Stimulated activated CD4-positive, alpha-beta T cell treated with anti-CD3 and anti-CD28 coated beads, Interleukin-1b, Interleukin-23, amount 100 ng/mL, for 1 hour (primary cell): ENCODE results near the gene RAB1B.
"Not testable (repeated sequence)": the region's sequence is repeated elsewhere in the genome, so short reads cannot be mapped to it uniquely, and the experiment has no call there.

Source experiments
- DNase-seq, 2 donors: peaks; one replicate each; pipeline ENCODE4 v3.0.0-alpha.2; 2020; ENCODE audit warnings: low read depth in 2 of 2

RAB1B gene

DNA sequence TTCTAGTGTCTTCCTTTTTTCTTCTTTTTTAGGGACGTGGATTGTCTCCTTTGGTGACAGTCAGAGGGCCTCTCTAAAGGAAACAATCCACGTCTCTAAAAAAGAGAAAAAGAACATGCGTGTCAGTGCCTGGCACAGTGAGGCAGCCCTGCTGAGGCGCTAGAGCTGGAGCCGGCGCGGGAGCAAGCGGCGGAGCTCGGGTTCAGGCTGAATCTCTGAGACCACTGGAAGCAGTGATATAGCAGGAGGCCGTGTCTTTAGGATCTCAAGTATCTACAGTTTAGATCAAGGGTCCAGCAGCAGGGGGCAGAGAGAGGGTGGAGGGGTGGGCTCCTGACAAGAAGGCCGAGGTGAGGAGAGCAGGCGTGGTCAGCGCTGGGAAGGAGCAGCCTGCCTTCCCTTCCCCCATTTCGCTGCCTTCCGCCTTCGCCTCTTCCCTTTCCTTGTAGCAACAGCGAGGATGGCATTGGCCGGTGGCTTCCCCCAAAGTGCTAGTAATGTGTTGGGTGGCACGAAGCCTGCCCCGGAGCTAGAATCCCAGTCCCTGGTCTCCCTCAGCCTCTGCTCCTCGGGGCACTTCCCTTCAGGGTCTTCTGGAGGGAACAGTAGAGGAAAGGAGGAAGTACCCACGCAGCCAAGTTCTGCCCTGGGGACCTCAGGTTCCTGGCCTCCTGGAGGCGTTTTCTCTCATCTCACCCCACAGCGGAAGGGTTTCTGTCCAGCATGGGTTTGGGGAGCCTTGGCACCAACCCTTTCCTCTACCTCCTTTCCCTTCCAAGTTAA lies 28.2 kb upstream of the RAB1B start:
- no peak for DNase-seq

DNA sequence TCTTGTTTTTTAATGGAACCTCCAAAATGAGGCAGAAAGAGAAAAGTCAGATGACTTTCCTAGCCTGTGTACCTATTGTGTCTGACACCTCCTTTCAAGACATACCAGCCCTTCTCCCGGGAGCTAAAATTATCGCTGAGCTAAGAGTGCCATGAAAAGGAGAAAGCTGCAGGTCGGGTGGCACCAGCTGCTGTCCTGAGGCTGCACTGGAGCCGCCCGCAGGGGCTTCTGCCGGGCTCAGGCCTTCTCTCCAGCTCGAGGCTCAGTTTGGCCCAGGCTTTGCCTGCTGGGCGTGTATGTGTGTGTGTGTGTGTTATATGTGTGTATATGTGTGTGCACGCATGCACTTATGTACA lies 27.7 kb upstream of the RAB1B start:
- DNase-seq: no peak

DNA sequence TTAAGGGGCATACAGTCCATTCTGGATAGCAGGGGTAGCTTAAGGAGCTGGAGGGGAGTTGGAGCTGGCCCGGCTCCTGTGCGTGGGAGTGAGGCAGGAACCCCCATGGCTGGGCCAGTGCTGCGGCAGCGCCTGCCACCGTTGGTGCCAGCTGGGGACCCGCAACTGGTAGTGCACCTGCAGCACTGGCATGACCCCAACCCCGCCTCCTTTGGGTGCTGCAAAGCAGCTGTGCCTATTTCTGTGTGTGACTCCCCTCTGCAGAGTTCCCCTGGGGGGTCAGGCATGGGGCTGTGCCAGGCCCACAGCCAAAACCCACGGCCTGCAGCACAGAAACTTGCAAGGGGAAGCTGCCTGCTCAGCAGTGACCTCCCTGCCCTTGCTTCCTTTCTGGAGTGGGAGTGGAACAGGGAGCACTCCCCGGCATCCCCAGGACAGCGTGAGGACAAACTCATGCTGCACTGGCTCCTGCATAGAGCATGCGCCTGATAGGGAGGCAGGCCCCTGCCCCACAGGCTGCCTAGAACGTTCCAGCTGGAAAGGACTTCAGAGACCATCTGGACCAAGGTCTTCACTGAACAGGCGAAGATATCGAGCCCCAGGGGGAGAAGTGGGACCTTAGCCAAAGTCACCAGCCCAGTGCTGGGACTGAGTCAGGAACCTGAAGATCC lies 26.2 kb upstream of the RAB1B start:
- no peak for DNase-seq

DNA sequence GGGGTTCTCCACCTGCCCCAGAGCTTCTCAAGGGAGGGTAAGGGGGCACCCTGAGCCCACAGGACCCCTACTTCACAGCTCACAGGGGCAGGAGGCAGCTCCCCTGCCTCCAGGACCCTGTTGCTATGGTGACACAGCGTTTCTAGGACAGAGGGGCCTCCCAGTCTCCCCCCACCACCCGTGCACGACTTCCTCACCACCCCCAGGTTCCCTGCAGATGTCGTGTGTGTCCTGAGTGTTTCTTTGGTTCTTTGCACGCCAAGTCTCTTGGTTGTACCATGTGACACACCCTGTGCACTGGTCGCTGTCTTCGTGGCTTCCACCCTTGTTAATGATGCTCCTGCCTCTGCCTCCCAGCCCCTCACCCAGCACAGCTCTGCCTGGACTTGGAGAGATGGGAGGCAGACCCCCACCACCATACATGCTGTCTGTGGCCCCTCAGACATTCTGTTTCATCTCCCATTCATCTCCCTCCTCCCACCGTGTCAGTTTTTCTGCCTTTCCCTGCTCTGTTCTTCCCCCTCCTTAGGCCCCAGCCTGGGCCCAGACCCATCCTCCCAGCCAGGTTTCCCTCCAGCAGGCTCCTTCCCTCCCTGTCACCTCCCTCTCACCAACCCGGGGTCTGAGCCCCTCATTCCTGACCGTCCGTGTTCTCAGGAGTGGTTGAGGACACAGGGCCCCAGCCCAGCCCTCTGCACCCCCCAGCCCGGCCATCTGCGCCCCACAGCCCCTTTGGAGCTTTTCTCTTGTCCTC lies 24.5 kb upstream of the RAB1B start:
- DNase-seq: no peak

DNA sequence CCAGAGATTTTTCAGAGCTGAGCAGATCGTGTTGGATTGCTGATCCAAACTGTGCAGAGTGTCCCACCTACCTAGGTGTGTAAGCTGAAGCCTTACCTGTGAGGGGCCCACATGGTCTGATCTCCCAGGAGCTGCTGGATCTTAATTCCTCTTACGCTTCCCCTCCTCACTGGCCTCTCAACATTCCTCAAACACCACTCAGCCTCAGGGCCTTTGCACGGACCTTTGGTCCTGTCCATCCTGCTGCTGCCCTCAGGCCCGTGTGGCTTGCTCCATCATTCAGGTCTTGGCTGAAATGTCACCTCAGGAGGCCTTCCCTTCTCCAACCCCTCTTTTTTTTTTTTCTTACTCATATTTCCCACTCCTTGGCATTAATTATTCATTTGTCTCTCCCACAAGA lies 21.1 kb upstream of the RAB1B start:
- DNase-seq: no peak

DNA sequence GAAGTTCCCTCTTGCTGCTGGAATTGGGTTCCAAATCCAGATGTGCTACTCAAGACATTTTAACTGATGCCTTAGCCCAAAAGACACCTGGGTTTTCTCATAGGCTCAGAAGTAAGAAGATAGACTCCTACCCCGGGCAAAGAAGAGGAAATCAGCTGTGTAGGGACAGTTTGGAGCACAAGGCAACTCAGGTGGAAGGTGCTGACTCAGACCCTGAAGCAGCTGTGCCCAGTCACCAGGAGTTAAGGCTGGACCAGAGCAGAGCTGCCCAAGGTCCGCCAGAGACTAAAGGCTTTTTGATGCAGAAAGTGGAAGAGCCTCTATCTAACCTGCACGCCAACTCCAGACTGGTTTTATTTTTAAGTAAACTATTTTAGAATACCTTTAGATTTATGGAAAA lies 20.6 kb upstream of the RAB1B start:
- DNase-seq: no peak

DNA sequence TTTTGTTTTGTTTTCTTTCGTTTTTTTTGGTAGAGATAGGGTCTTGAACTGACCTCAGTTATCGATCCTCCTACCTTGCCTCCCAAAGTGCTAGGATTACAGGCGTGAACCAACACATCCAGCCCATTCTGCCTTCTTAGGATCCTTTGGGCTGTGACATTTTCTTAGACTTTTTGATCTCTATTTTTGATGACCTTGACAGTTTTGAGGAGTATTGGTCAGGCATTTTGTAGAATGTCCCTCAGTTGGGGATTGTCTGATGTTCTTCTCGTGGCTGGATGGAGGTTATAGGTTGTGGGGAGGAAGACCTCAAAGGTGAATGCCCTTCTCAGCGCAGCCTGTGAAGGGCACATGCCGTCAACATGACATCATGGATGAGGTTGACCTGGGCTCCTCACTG lies 19.5 kb upstream of the RAB1B start:
- no peak for DNase-seq

DNA sequence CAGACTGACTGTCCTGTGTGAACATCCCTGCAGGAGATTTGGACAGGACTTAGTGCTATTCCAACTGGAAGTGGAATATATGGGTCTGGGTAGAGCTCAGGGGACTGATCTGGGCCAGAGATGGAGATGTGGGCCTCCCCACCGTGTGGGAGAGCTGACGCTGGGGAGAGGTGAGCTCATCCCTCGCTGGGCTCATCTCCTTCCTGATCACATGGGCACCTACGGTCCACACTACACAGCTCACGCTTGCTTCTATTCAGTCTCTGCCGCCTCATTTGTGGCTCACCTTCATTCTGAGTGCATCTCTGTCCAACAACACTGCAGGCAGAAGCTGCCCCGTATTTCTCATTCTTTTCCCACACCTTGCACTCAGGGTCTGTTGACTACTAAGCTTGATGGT lies 16.6 kb upstream of the RAB1B start:
- no peak for DNase-seq

DNA sequence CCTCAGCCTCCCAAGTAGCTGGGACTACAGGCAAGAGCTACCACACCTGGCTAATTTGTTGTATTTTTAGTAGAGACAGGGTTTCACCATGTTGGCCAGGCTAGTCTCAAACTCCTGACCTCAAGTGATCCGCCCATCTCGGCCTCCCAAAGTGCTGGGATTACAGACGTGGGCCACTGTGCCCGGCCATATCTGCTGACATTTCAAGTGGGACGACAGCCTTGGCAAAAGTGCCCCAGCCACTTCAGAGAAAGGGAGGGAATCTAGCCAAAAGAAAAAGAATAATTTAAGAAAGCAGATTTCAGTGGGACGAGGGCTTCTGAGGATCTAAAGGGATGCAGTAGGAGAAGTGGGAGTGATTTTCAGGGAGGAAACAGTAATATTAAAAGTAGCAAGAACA lies 15.4 kb upstream of the RAB1B start:
- not testable (repeated sequence) for DNase-seq

DNA sequence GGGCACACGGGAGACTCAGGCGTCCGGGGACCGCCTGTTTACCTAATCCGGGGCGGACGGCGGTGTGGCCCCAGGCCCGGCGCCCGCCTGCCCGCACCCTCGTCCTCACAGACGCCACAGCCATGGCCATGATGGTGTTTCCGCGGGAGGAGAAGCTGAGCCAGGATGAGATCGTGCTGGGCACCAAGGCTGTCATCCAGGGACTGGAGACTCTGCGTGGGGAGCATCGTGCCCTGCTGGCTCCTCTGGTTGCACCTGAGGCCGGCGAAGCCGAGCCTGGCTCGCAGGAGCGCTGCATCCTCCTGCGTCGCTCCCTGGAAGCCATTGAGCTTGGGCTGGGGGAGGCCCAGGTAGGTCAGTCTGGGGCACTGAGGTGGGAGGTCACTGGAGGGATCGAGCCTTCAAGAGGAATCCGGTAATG lies 10.0 kb upstream of the RAB1B start:
- no peak for DNase-seq

DNA sequence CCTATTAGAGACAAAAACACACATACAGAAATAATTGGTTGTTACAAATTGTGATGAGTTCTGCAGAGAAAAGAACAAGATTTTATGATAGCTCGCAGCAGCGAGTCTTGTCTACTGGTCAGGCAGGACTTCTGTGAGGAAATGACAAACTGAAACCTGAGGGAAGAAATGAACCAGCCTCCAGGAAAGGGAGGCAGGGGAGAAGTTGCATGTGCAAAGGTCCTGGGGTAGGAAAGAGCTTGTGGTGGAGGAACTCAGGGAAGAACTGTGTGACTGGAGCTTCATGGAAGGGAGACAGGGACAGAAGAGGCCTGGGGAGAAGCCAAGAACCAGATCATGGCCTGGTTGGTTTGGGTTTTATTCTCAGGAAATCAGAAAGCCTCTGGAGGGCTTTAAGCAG lies 9.2 kb upstream of the RAB1B start:
- no peak for DNase-seq

DNA sequence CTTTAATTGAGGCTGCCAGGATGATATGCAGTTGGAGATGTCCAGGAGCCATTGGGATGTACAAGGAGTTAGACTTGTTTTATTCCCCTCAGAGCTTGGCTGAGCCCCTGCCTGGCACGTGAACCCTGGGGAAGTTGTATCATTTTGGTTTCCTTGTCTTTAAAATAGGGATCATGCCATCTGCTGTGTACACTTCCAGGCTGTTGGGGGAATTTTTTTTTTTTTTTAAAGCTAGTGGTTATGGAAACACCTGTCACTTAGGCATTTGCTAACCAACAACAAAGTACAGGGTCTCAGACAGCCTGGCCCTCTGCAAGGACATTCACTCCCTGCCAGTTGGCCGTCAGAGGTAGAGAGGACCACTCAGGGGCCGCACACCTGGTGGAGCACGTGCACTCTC lies 8.5 kb upstream of the RAB1B start:
- no peak for DNase-seq

DNA sequence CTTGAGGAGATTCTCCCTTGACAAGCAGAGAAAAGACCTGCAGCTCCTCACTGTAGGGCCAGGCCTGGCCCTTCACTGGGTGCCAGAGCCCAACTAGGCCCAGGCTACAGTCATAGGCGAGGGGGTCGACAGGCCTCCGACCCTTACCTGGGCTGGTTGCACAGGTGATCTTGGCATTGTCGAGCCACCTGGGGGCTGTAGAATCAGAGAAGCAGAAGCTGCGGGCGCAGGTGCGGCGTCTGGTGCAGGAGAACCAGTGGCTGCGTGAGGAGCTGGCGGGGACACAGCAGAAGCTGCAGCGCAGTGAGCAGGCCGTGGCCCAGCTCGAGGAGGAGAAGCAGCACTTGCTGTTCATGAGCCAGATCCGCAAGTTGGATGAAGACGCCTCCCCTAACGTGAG lies 6.9 kb upstream of the RAB1B start:
- DNase-seq: no peak

DNA sequence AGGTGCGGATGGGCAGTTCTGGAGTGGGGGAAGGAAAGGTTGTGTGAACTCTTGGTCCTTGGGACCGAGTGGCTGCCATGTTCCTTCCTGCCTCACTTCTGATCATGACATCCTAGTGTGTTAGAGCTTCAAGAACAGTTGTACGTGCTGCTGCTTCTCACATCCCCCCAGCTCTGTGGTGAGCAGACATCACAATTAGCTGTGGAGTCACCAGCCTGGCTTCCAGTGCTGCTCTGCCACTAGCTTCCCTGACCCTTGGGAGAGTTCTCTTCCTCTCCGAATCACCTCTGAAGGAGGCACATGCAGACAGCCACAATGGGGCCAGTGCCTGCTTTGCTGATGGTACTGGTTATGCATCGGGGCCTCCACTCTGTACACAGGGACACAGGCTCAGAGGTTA lies 6.2 kb upstream of the RAB1B start:
- DNase-seq: no peak

DNA sequence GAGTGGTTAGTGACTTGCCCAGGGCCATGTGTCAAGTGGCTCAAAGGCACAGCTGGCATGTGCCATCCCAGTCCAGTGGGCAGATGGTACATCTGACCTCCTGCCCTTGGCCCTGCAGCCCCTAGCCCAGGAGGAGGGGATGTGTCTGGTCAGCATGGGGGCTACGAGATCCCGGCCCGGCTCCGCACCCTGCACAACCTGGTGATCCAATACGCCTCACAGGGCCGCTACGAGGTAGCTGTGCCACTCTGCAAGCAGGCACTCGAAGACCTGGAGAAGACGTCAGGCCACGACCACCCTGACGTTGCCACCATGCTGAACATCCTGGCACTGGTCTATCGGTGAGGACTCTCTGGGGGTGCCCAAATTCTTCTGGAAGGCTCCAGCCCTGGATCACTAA lies 5.7 kb upstream of the RAB1B start:
- DNase-seq: no peak

DNA sequence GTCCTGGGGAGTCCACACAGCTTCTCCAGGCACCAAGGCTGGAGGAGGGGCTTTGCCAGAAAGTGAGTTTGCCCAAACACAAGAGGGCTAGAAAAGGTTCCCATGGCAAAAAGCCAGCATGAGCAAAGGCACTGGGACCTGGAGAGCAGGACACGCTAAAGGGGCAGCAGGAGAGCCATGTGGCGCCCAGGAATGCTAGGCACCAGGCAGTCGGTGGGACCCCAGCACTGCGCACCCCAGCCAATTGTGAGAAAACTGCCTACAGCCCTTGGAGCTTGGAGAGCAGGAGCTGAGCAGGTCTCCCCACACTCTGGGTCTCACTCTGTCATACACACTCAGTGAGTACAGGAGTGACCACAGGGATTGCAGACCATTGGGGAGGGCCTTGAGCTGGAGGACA lies 5.2 kb upstream of the RAB1B start:
- DNase-seq: no peak

DNA sequence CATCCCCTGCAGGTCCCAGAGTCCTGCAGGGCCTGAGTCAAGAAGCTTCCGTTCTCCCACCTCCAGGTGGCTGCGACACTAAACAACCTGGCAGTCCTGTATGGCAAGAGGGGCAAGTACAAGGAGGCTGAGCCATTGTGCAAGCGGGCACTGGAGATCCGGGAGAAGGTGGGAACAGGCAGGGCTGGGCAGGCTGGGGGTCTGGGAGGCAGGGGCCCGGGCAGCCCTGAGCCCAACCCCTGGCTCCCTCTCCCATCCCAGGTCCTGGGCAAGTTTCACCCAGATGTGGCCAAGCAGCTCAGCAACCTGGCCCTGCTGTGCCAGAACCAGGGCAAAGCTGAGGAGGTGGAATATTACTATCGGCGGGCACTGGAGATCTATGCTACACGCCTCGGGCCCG lies 4.7 kb upstream of the RAB1B start:
- DNase-seq: no peak

DNA sequence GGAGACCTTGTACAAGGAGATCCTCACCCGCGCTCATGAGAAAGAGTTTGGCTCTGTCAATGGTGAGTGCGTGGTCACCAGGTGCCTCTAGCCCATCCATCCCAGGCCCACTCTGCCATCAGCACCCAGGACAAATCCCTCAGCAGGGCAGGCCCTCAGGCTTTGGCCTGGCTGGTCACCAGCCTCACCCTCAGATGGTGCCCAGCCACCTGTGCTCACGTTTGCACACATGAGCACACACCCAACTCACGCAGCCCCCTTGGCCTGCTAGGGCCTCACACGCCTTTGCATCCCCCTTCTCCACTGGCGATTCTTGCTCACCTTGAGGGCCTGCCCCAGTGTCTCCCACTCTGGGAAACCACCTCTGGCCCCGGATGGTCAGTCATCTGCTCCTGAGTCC lies 4.1 kb upstream of the RAB1B start:
- no peak for DNase-seq

DNA sequence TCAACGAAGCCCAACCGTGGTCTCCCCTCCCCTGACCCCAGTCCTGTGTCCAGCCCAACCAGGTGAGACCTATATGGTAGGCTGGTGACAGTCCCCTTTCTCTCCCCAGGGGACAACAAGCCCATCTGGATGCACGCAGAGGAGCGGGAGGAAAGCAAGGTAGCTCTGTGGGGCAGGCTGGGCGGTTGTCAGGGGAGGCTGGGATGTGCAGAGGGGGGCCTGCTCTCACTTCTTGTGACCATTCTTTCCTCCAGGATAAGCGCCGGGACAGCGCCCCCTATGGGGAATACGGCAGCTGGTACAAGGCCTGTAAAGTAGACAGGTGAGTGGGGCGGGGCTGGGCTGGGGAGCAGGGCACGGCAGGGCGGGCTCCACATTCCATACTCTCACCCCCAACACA lies 3.5 kb upstream of the RAB1B start:
- DNase-seq: no peak

DNA sequence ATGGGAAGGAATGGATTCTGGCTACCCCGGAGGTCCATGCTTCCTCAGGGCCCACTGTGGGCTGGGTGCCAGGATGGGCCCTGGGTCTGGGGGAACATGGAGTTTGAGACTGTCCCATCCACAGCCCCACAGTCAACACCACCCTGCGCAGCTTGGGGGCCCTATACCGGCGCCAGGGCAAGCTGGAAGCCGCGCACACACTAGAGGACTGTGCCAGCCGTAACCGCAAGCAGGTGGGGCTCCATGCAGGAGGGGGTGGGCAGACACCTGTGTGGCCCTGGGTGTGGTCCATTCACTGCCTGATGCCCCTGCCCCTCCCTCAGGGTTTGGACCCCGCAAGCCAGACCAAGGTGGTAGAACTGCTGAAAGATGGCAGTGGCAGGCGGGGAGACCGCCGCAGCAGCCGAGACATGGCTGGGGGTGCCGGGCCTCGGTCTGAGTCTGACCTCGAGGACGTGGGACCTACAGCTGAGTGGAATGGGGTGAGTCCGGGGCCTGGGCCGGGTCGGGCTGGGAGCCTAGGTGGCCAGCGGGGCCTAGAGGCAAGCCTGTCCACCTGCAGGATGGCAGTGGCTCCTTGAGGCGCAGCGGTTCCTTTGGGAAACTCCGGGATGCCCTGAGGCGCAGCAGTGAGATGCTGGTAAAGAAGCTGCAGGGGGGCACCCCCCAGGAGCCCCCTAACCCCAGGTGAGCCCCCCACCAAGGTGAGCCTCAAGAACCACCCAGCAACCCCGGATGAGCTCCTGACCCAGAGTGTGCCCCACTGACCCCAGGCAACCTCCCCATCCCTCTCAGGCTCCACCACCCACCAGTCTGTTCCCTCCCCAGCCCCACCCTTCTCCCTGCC lies 2.7 kb upstream of the RAB1B start:
- no peak for DNase-seq

DNA sequence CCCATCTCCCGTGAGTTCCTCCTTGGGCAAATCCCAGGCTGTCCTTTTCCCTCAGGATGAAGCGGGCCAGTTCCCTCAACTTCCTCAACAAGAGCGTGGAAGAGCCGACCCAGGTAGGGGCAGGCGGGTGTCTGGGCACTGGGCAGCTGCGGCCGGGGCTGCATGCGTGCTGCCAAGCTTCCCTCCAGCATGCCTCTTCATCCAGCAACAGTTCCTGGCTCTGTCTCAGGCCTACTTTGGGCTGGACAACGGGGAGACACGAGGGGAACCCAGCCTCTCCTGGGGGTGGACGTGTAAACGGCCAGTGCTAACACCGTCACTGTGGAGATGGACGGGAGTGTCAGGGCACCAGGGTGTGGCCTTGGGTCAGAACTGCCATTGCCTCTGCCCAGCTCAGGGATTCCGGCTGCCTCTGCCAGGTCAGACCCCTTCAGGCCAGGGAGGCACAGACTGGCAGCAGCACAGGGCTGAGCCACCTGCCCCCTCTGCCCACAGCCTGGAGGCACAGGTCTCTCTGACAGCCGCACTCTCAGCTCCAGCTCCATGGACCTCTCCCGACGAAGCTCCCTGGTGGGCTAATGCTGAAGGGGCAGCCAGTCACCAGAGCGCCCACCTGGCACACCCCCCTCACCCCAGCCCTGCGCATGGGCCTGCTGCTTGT lies 1.9 kb upstream of the RAB1B start:
- no peak for DNase-seq

DNA sequence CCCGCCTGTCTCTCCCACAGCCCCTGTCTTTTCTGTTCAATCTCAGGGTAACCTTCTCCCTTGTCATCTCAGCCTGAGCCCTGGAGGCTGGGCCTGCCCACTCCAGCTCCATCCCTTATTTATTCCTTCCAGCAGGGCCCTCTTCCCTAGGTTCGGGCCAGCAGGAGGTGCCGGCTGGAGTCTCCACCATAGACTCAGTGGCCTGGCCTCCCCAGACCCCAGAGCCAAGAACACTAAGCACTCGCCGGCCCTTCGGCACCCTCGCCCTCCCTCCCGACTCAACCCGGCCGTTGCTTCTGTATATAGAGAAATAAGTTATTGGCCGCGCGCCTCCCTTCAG lies 1.4 kb upstream of the RAB1B start:
- no peak for DNase-seq
